Stimulated activated CD4-positive, alpha-beta T cell treated with anti-CD3 and anti-CD28 coated beads, Interleukin-4, amount 100 ng/mL, for 4 hours (primary cell): Measurements from ENCODE around the gene CACNB2.

Source experiments
- DNase-seq, 2 experiments: peaks; one replicate each; pipeline ENCODE4 v3.0.0-alpha.2; 2020

CACNB2 gene

GRCh38 chr10:18297659-18298058, 157.4 kb downstream of the CACNB2 start:
- no peak for DNase-seq

GRCh38 chr10:18298256-18298655, 158.0 kb downstream of the CACNB2 start:
- no peak for DNase-seq

GRCh38 chr10:18303851-18304801, 163.9 kb downstream of the CACNB2 start:
- no peak for DNase-seq

GRCh38 chr10:18306031-18306430, 165.8 kb downstream of the CACNB2 start:
- DNase-seq, result no peak

GRCh38 chr10:18308600-18308999, 168.4 kb downstream of the CACNB2 start:
- no peak for DNase-seq

- DNase-seq, result no peak
Observed at GRCh38 chr10:18310761-18311160, 170.5 kb downstream of the CACNB2 start.

- DNase-seq, result no peak
Observed at GRCh38 chr10:18312374-18313139, 172.3 kb downstream of the CACNB2 start.

- no peak for DNase-seq
Observed at GRCh38 chr10:18313140-18313530, 172.9 kb downstream of the CACNB2 start.

- DNase-seq, result no peak
Observed at GRCh38 chr10:18313626-18314025, 173.4 kb downstream of the CACNB2 start.

GRCh38 chr10:18319628-18320027, 179.4 kb downstream of the CACNB2 start:
- no peak for DNase-seq

- DNase-seq, result no peak
Observed at GRCh38 chr10:18321371-18321770, 181.1 kb downstream of the CACNB2 start.

GRCh38 chr10:18323916-18324315, 183.7 kb downstream of the CACNB2 start:
- DNase-seq, result no peak

- DNase-seq, result no peak
Observed at GRCh38 chr10:18325410-18325809, 185.2 kb downstream of the CACNB2 start.

GRCh38 chr10:18325889-18326531, 185.8 kb downstream of the CACNB2 start:
- DNase-seq, result no peak

- no peak for DNase-seq
Observed at GRCh38 chr10:18328941-18329340, 188.7 kb downstream of the CACNB2 start.

GRCh38 chr10:18332048-18332447, 191.8 kb downstream of the CACNB2 start:
- no peak for DNase-seq

- DNase-seq, result no peak
Observed at GRCh38 chr10:18332484-18332883, 192.3 kb downstream of the CACNB2 start.

GRCh38 chr10:18333621-18334020, 193.4 kb downstream of the CACNB2 start:
- DNase-seq, result no peak

GRCh38 chr10:18334116-18334867, 194.1 kb downstream of the CACNB2 start:
- no peak for DNase-seq

GRCh38 chr10:18340496-18341051, 200.3 kb downstream of the CACNB2 start:
- no peak for DNase-seq

GRCh38 chr10:18341055-18341454, 200.8 kb downstream of the CACNB2 start:
- DNase-seq, result no peak

- no peak for DNase-seq
Observed at GRCh38 chr10:18343573-18343972, 203.3 kb downstream of the CACNB2 start.
